HG02763 (cell line): Measurements from ENCODE around the gene PEAK3.

Experiments
- ATAC-seq: cut with Tn5 transposase; IDR thresholded peaks from one replicate; pipeline ENCODE4 v1.9.1; 2021; ENCODE audit warnings: mild to moderate bottlenecking, moderate library complexity; ENCODE audit not compliant: unreplicated experiment

The PEAK3 gene

DNA sequence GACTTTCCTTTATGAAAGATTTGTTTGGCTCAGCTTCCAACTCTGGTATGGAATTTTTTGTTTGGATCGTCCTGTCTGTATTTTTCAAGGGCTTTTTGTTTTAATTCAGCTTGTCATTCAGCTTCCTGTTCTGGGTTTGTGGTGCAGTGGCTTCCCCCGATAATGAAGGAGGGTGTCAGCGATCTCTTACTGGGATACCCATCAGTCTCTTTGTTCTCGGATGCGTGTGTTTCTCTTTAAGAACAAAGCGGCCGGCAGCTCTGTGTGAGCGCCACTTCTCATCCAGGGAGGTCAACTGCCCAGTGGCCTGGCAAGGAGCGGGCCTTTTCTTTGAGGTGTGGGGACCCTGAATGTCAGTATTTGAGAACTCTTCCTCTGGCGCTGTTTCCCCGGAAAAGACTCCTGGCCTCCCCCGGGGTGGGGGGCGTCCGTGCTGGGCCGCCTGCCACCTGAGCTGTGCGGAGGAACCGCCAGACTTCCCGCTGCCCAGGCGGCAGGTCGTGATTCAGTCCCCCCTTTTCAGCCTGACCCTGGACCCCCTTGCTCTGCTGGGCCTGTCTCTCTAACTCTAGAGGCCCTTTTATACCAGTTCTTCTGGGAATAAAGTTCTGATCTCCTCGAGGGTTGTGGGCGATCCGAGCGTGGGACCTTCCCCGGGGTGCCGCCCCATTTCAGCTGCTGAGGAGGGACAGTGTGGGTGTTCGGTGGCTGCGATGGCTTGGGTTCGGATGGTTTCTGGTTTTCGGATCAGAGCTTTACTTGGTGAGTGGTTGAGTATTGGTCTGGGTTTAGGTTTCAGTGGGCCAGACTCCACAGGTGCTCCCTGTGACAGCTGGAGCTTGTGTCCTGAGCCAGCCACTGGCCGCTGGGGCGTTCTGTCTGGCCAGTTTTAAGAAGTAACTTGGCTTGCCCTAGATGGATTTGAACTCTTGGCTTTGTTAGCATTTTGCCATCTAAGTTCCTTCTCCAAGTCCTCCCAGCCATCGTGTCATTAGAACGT is 41.9 kb downstream of the PEAK3 start:
- ATAC-seq = no peak

DNA sequence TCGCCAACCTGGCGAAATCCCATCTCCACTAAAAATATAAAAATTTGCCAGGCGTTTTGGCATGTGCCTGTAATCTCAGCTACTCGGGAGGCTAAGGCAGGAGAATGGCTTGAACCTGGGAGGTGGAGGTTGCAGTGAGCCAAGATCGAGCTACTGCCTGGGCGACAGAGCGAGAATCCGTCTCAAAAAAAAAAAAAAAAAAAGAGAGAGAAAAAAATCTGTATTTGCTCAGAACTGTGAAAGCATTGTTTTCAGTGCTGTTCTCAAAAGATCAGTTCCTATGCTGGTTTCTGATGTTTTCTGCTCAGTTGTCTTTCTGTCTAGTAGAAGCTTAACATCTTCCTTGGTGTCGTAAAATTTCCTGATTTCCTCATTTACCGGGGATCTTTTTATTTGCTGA is 42.8 kb downstream of the PEAK3 start:
- ATAC-seq = no peak

DNA sequence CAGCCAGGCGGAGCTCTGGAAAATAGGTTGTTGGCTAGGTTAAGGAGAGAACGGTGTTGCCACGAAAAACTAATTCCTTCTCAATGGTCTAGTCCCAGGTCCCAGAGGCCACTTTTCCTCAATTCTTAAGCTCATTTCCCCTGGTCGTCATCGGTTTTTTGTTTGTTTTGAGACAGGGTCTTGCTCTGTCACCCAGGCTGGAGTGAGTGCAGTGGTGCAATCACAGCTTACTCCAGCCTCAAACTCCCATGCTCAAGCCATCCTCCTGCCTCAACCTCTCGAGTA is 44.2 kb downstream of the PEAK3 start:
- no peak for ATAC-seq

DNA sequence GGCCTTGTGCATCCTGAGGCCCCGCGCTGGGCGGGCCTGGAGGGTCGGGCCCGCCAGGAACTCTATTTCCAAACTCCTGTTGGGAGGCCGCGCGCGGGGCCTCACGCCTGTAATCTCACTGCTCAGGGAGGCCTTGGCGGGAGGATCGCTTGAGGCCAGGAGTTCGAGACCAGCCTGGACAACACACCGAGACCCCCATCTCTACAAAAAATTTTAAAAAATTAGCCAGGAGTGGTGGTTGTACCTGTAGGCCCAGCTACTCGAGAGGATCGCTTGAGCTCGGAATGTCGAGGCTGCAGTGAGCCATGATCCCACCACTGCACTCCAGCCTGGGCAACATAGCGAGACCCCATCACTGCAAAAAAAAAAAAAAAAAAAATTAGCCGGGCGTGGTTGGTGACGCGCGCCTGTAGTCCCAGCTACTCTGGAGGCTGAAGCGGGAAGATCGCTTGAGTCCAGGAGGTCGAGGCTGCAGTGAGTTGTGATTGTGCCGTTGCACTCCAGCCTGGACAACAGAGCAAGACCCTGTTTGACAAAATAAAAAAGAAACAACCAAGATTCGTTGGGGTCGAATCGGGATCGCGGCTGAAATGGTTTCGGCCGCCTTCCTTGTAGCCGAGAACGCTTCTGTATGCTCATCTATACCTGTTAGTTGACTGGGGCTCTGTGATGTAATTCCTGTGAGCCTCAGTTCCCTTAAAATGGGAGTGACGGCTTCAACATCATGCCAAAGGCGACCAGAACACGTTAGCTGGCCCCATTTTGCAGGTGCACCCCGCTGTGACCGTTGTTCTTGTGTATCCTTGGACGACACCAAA is 44.7 kb downstream of the PEAK3 start:
- ATAC-seq = peak; percentile 18

DNA sequence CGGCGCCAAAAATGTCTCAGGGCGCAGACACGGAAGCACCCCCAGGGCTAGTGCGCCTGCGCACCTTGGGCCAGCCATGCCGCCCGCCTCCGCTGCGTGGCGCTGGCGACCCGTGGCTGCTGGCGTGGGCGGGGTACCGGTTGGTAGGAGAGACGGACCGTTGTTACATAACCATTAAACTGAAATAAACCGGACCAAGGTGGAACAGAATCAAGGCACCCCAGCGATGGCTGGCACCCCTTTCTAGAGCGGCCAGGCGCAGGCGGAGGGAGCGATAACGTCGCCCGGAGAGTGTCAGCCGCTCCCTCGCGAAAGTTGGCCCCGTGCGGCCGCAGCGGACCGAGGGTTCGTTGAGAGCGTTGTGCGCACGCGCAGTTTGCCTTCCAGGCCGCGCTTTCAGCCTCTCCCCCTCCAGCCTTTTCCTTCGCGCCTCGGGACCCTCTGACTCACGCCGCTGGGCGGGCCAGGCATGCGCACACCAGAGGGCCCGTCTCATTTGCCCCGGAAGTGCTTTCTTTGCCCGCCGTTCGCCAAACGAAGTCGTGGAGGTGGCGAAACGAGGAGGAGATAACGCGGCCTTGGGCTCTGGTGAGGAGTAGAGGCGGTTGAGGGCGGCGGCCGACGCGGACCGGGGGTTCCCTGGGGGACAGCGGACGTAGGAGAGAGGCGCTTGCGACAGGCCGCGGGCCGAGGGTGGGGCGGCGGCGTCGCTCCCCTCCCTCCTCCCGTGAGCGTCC is 45.5 kb downstream of the PEAK3 start, which contains the start of the genes PLEKHJ1 and SF3A2:
TSS of gene PLEKHJ1 (minus strand) at position 16 of the 737 bp plus-strand sequence. CDS start 81 bp downstream, outside the sequence.
TSS of gene SF3A2 (plus strand) at position 511 of the 737 bp plus-strand sequence. CDS start 6,595 bp downstream, outside the sequence.
- peak; percentile 80 for ATAC-seq

DNA sequence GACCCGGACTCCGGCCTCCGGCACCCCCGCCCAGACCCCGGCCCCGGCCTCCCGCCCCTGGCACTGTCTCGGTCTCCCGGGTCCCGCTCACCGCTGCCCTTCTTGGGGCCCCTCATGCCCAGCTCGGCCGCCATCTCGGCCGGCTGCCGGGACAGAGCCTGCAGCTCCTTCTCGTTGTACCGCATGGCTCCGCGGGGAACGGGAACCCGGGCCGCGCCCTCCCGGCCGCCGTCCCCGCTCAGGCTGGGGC is 46.0 kb downstream of the PEAK3 start:
- ATAC-seq = no peak

DNA sequence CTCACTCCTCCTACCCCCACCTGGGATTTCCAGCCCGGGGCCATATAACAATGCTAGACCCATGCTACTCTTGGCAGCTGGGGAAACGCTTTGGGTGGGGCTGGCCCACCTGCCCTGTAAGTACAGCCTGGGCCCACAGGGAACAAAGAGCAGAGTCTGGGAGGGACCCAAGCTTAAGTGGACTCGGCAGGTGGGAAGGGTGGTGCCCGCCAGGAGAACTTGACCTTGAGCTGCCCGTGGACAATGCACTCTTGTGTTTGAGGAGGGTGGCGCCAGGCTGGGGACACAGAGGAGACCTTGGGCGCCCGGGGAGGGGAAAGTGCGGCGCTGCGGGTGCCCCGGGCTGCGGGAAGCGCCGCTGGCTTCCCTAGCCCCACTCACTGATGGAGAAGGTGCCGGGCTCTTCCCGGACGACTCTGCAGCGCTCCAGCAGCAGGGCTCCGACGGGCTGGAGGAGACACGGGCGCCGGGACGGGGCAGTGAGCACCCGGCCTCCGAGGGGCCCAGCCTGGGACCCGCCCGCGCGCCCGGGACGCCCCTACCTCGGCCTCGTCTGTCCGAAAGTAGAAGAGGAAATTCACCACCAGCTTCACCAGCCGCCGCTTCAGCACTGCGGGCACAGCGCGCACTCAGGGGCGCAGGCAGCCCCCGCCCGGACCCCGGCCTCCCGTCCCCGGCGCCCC is 46.5 kb downstream of the PEAK3 start:
- peak; percentile 12 for ATAC-seq

DNA sequence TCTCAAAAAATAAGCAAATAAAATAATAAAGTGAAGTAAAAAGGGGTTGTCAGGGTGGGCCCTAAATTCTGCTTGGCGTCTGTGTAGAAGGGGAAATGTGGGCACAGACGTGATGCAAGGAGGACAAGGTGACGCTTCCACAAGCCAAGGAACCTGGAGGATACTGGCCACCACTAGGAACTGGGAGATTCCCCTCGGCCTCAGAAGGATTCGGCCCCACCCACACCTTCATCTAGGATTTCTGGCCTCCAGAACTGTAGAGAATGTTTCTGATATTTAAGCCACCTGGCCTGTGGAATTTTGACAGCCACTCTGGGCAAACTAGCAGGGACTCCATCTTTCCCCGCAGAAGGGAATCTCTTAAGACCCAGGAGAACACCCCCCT is 47.0 kb downstream of the PEAK3 start:
- no peak for ATAC-seq

DNA sequence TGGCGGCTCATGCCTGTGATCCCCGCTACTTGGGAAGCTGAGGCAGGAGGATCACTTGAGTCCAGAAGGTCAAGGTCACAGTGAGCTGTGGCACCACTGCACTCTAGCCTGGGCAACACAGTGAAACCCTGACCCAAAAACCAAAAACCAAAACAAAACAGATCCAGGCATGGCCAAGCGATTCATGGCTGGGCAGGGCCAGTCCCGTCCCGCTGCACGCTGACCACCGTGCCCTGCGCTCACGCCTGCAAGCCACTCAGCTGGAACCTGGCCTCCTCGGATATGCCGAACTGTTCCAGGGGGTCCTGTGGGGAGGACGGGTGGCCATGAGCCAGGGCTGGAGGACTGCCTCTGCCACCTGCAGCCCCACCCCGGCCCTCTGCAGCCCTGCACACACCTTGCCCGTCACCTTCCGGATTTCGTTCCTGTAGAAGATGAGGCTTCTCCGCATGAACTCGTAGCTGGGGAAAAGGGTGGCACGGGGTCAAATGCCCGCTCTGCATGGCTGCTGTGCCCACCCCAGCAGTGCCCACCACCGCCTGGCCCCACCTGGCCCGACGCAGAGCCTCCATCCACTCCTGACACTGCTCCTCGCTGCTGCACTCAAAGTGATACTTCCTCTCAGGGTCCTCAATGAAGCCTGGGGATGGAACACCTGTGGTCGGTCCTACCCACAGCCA is 48.2 kb downstream of the PEAK3 start:
- no peak for ATAC-seq

DNA sequence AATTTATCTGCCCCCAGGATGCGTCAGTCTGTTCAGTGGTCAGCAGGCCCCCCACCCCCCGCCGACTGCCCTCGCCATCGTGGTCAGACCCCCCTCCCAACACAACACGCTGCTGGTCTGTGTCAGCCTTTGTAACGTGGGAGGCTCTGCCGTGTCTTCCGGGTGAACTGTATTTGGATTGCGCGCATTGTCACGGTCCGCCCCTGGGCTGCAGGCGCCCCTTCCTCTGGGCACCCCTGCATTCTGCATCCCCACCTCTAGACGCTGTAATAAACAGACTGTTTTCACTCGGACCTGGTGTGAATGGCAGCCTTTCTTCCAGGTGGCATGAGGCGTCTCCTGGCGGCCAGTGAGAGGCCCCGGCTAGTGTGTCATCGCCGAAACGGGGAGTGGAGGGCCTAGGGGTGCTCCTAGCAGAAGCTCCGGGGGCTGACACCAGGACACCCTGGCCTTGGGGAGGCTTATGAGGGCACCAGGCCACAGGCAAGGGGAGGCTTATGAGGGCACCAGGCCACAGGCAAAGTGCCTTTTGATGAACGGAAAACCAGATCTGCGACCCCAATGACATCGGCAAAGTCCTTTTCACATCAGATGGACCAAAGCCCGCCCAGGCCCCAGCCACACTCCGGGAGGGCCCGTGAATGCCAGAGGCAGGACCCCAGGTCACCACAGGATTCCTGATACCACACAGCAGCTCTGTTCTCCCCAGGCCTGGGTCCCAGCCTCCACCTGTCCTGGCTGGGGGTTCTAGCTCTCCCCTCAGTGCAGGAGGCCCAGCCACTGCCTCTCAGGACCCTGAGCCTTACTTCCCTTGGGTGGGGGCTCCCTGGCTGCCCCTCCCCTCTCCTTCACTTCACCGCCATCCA is 49.5 kb downstream of the PEAK3 start:
- no peak for ATAC-seq

DNA sequence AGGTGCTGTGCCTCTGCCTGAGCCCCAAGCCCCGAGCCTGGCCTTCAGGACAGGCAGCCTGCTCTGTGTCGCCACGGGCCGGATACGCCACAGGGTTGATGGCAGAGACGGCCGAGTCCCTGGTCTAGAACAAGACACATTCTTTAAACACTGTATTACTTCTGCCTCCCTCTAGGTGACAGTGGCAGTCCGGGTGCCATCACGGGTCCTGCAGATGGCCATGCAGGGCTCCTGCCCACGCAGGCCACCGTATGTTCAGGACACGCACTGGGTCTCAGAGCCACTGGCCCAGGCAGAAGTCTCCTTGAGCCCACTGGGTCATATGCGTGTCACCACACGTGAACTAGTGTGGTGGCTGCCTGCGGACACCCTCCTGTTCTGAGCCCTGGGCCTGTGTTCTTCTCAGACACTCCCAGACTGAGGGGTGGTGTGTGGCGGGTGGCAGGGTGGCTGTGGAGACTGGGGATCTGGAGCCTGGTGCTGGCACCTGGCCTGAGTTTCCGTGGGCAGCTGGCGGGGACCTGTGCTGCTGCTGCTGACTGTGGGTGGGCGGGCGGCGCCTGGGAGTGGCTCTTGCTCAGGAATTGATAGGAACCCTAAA is 50.3 kb downstream of the PEAK3 start:
- no peak for ATAC-seq

DNA sequence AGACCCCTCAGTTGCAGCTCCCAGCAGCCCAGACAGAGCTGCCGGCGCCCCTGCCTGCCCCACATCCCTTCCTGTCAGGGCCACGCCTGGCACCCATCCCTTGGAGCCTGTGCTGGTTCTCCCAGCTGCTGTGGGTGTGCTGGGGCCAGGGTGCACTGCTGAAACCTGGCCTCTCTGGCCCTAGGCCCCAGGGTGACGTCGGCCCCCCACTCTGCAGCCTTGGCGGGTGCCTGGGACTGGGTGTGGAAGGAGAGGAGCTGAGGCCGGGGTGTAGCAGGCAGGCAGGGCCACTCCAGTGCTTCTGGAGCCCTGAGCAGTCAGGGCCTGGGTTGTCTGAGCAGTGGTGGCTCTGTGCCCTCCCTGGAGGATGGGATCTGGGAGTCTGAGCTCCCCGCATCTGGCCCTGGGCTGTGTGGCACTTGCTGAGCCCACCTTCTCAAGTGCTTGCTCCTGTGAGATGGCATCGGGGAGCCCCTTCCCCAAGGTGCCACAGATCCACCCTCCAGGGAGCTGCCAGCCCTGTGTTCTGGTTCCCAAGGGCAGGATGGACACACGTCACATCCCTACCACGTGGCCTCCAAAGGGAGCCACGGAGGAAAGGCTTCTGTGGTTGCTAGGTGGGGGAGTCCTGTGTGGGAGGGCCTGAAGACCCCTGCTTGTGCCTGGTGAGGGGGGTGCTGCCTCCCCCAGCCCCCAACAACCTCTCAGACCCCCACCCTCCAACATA is 51.0 kb downstream of the PEAK3 start:
- ATAC-seq = no peak

DNA sequence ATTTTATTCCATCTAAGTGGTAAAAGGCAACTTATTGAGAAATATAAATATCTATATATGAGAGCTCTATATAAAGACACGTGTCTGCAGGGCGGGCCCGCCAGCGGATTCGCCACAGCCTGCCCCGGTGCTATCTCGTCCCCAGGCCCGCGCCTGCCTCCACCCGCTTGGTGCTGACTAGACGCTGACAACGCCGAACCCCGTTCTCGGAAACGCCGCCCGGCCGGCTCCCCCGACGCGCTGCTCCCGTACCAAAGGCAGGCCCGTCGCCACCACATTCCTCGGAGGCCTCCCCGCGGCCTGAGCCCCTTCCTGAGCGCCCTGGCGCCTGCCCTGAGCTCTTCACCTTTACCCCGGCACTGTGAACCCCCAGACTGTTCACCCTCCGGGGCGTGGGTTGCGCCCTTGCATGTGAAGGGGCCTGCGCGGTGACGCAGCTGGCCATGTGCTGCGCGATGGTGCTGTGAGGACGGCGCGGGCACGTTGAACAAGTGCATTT is 51.9 kb downstream of the PEAK3 start:
- no peak for ATAC-seq

DNA sequence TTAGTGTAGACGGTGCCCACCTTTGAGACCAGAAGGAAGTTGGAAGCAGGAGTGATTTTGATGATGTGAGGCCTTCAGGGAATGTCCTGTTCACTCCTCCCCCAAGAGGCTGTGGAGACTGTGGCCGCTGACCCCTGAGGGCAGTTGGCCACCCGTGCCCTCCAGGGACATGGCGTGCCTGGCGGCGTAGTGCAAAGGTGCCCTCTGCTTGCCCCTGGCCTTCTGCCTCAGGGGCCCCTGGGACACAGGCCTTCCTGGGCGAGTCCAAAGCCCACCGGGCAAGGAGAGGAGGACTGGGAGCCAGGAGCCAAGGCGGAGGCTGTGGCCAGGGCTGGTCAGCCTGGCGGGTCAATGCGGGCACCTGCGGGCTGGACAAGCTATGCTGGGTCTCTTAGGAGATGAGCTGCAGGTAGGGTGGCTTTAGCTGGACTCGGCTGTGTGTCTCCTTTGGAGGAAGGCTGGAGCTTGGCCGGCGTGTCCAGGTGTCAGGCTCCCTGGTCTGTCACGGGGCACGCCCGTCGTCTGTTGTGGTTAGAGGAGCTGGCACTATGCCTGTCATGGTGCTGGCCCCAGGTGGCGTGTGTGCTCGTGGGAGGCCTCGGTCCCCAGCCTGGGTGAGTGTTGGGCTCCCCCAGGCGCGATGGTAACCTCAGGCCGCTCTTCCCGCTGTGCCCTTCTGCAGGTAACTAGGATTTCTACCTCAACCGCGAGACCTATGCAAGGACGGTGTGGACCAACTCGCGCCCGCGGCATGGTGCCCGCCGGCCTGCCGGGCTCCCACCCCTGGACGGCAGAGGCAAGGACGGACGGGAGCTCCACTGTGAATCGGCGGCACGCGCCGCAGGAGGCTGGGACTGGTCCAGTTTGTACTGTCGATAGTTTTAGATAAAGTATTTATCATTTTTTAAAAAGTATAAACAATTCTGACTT is 52.6 kb downstream of the PEAK3 start:
- no peak for ATAC-seq

DNA sequence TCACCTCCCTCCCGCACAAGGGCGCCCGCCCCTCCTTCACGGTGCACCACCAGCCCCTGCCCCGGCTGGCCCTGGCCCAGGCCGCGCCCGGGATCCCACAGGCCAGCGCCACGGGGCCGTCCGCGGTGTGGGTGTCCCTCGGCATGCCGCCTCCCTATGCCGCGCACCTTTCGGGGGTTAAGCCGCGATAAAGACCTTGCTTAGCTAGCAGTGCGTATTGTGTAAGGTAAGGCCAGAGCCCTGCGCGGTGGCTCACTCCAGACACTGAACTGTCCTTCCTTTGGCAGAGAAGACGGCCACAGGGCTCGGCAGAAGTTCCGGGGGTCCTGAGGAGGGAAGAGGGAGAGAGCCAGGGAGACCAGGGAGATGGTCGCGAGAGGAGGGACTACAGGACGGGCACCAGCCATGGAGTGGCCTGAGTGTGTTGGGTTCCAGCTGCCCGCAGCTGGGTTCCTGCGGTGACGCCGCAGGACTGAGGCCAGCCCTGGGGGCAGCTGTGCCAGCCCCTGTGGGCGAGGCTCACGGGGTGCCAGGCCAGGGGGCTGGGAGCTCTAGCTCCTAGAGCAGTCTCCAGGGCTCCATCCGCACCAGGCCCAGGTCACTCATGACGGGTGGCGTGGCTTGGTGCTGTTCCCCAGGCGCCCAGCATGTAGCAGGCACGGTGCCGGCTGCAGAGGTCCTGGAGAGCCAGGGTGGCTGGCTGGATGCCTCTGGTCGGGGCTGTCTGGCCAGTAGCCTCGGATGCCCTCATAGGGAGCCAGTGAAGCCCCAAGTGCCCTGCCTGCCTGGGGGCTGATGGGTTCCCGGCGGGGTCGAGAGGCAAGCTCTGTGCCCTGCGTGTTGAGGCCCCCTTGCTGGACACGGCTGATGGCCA is 53.6 kb downstream of the PEAK3 start:
- no peak for ATAC-seq
